IMR-90 (cell line): ENCODE data around the gene CAPN5. TPM values are rescaled to one million over a fixed set of nuclear protein-coding genes. Genes with fewer than 3 reads are reported as not detected.

Experiments
- ATAC-seq: fragments of 200-7000 bp; cut with Tn5 transposase; 2 replicates; pipeline ENCODE4 v1.9.1; 2020; ENCODE audit warnings: low read depth, mild to moderate bottlenecking, moderate library complexity
- BruUV-seq: library from RNA; stranded (reverse); fragments of 400-500 nt; replicated peaks from 2 replicates; lab custom pipeline; 2021; lab: Mats Ljungman, UMichigan
- CTCF ChIA-PET: fragments of 300-600 bp; formaldehyde crosslinking; extraction: SDS; loops from one replicate; lab custom pipeline; 2021; ENCODE audit warnings: antibody characterized with exemption; lab: Yijun Ruan, JAX
- POLR2A ChIA-PET: fragments of 300-600 bp; sonication (Branson Sonifier 250); formaldehyde crosslinking; loops from one replicate; lab custom pipeline; 2022; ENCODE audit warnings: antibody characterized with exemption; ENCODE audit not compliant: unreplicated experiment; lab: Charles Lee
- DNase-seq: peaks from one replicate; pipeline ENCODE4 v3.0.0; 2013
- H2AFZ ChIP-seq: replicated peaks from 2 replicates; pipeline ENCODE3; 2013; ENCODE audit warnings: low read length, mild to moderate bottlenecking; ENCODE audit not compliant: poor library complexity
- H2AK5ac ChIP-seq: 2 replicates; pipeline ENCODE4 v1.6.1; 2013; ENCODE audit warnings: low read depth, low read length, inconsistent platforms
- H2AK9ac ChIP-seq: replicated peaks from 2 replicates; pipeline ENCODE3; 2013; ENCODE audit warnings: mild to moderate bottlenecking, low read depth, low read length, moderate library complexity; ENCODE audit not compliant: poor library complexity
- H2BK120ac ChIP-seq: 2 replicates; pipeline ENCODE4 v1.6.1; 2013; ENCODE audit warnings: low read depth, low read length, inconsistent platforms
- H2BK15ac ChIP-seq: 3 replicates; pipeline ENCODE4 v1.6.1; 2013; ENCODE audit warnings: low read depth, low read length, inconsistent platforms
- H2BK20ac ChIP-seq: 2 replicates; pipeline ENCODE4 v1.6.1; 2013; ENCODE audit warnings: low read depth, mild to moderate bottlenecking, inconsistent platforms, low read length, moderate library complexity
- H2BK5ac ChIP-seq: 2 replicates; pipeline ENCODE4 v1.6.1; 2013; ENCODE audit warnings: mild to moderate bottlenecking, low read depth, low read length, inconsistent platforms; ENCODE audit not compliant: poor library complexity, severe bottlenecking
- H3K14ac ChIP-seq: replicated peaks from 2 replicates; pipeline ENCODE4 v1.6.1; 2013; ENCODE audit warnings: low read depth, low read length, inconsistent platforms
- H3K18ac ChIP-seq: 2 replicates; pipeline ENCODE4 v1.6.1; 2013; ENCODE audit warnings: low read depth, low read length, control low read depth
- H3K23ac ChIP-seq: 2 replicates; pipeline ENCODE4 v1.6.1; 2013; ENCODE audit warnings: low read depth, low read length, inconsistent platforms
- H3K27ac ChIP-seq: 2 replicates; pipeline ENCODE4 v1.5.1; 2013; ENCODE audit warnings: mild to moderate bottlenecking, control low read depth, low read length; ENCODE audit not compliant: insufficient read depth
- H3K27me3 ChIP-seq: 2 replicates; pipeline ENCODE4 v1.6.1; 2013; ENCODE audit warnings: low read length; ENCODE audit not compliant: control insufficient read depth, insufficient read depth
- H3K36me3 ChIP-seq: 2 replicates; pipeline ENCODE4 v1.6.1; 2013; ENCODE audit warnings: low read length, mixed read lengths; ENCODE audit not compliant: control insufficient read depth, insufficient read depth
- H3K4ac ChIP-seq: 2 replicates; pipeline ENCODE4 v1.6.1; 2013; ENCODE audit warnings: low read depth, low read length, inconsistent platforms
- H3K4me1 ChIP-seq: 2 replicates; pipeline ENCODE4 v1.6.1; 2013; ENCODE audit warnings: low read length, mixed read lengths; ENCODE audit not compliant: control insufficient read depth, insufficient read depth
- H3K4me2 ChIP-seq: 2 replicates; pipeline ENCODE4 v1.6.1; 2013; ENCODE audit warnings: low read depth, mild to moderate bottlenecking, control low read depth, low read length, moderate library complexity
- H3K4me3 ChIP-seq: 2 replicates; pipeline ENCODE4 v1.5.1; 2013; ENCODE audit warnings: low read depth, mild to moderate bottlenecking, control low read depth, low read length, moderate library complexity; ENCODE audit not compliant: insufficient read depth
- H3K56ac ChIP-seq: 2 replicates; pipeline ENCODE4 v1.6.1; 2013; ENCODE audit warnings: low read length, inconsistent platforms; ENCODE audit not compliant: insufficient read depth; ENCODE audit errors: extremely low read depth
- H3K79me1 ChIP-seq, 2 experiments: 2 replicates each; pipeline ENCODE4 v1.6.1; 2013; ENCODE audit warnings: low read length in 2 of 2, inconsistent platforms in 1 of 2, low read depth in 1 of 2
- H3K9ac ChIP-seq: 2 replicates; pipeline ENCODE4 v1.6.1; 2013; ENCODE audit warnings: low read depth, low read length, control low read depth
- H3K9me1 ChIP-seq: 2 replicates; pipeline ENCODE4 v1.6.1; 2013; ENCODE audit warnings: low read length, inconsistent platforms; ENCODE audit not compliant: insufficient read depth
- H3K9me3 ChIP-seq: 2 replicates; pipeline ENCODE4 v1.6.1; 2013; ENCODE audit warnings: low read length; ENCODE audit not compliant: control insufficient read depth, insufficient read depth
- H4K20me1 ChIP-seq: 2 replicates; pipeline ENCODE4 v1.6.1; 2013; ENCODE audit warnings: low read length, inconsistent platforms; ENCODE audit not compliant: insufficient read depth
- H4K5ac ChIP-seq: 2 replicates; pipeline ENCODE4 v1.6.1; 2013; ENCODE audit warnings: mild to moderate bottlenecking, low read depth, low read length, control low read depth
- H4K8ac ChIP-seq, 2 experiments: 2 replicates each; pipeline ENCODE4 v1.6.1; 2013; ENCODE audit warnings: low read depth in 2 of 2, low read length in 2 of 2, control low read depth in 1 of 2, inconsistent platforms in 1 of 2
- H4K91ac ChIP-seq: 2 replicates; pipeline ENCODE4 v1.6.1; 2013; ENCODE audit warnings: low read depth, low read length, inconsistent platforms; ENCODE audit not compliant: insufficient read depth
- BHLHE40 ChIP-seq: fragments of 150-350 bp; IDR thresholded peaks from 2 replicates; pipeline ENCODE4 v1.6.1; 2016; ENCODE audit warnings: mild to moderate bottlenecking, low read depth, low read length
- CEBPB ChIP-seq: IDR thresholded peaks from 2 replicates; pipeline ENCODE4 v1.6.1; 2012; ENCODE audit warnings: low read depth, low read length, improper control_type of control experiment
- CHD1 ChIP-seq: IDR thresholded peaks from 2 replicates; pipeline ENCODE4 v1.6.1; 2012; ENCODE audit warnings: low read depth, low read length, improper control_type of control experiment
- CTCF ChIP-seq: conservative IDR thresholded peaks from 2 replicates; pipeline ENCODE4 v1.5.1; 2012; ENCODE audit warnings: mild to moderate bottlenecking, low read depth, low read length, improper control_type of control experiment
- ELK1 ChIP-seq: fragments of 150-350 bp; IDR thresholded peaks from 2 replicates; pipeline ENCODE4 v1.6.1; 2016; ENCODE audit warnings: low read depth, mild to moderate bottlenecking, low read length, moderate library complexity, borderline replicate concordance
- FOS ChIP-seq: fragments of 150-350 bp; IDR thresholded peaks from 2 replicates; pipeline ENCODE4 v1.6.1; 2016; ENCODE audit warnings: low read depth, low read length
- MAFK ChIP-seq: IDR thresholded peaks from 2 replicates; pipeline ENCODE4 v1.6.1; 2012; ENCODE audit warnings: low read depth, low read length, improper control_type of control experiment
- MAZ ChIP-seq: IDR thresholded peaks from 2 replicates; pipeline ENCODE4 v1.6.1; 2012; ENCODE audit warnings: low read depth, mild to moderate bottlenecking, low read length, improper control_type of control experiment, moderate library complexity, borderline replicate concordance
- MXI1 ChIP-seq: IDR thresholded peaks from 2 replicates; pipeline ENCODE4 v1.6.1; 2012; ENCODE audit warnings: low read depth, mild to moderate bottlenecking, low read length, moderate library complexity, borderline replicate concordance
- NFE2L2 ChIP-seq: fragments of 150-350 bp; IDR thresholded peaks from 2 replicates; pipeline ENCODE4 v1.6.1; 2016; ENCODE audit warnings: low read depth, mild to moderate bottlenecking, low read length
- POLR2A ChIP-seq: IDR thresholded peaks from 2 replicates; pipeline ENCODE4 v1.6.1; 2012; ENCODE audit warnings: mild to moderate bottlenecking, low read depth, low read length
- RAD21 ChIP-seq: IDR thresholded peaks from 2 replicates; pipeline ENCODE4 v1.6.1; 2012; ENCODE audit warnings: low read length, improper control_type of control experiment
- RCOR1 ChIP-seq: IDR thresholded peaks from 2 replicates; pipeline ENCODE4 v1.6.1; 2012; ENCODE audit warnings: mild to moderate bottlenecking, low read length, improper control_type of control experiment; ENCODE audit not compliant: insufficient replicate concordance
- RFX5 ChIP-seq: IDR thresholded peaks from 2 replicates; pipeline ENCODE4 v1.8.0; 2012; ENCODE audit warnings: low read depth, mild to moderate bottlenecking, low read length, moderate library complexity
- SMC3 ChIP-seq: fragments of 150-350 bp; IDR thresholded peaks from 2 replicates; pipeline ENCODE4 v1.6.1; 2016; ENCODE audit warnings: low read depth, mild to moderate bottlenecking, antibody characterized with exemption, low read length, moderate library complexity
- USF2 ChIP-seq: fragments of 150-350 bp; IDR thresholded peaks from 2 replicates; pipeline ENCODE4 v1.6.1; 2017; ENCODE audit warnings: mild to moderate bottlenecking, antibody characterized with exemption, low read length, low read depth
- WGBS, 2 experiments: methylation state at CpG; one replicate each; pipeline versions ENCODE4 v1.1.5 to v1.1.7; 2013; ENCODE audit warnings: missing lambda C conversion rate in 2 of 2; ENCODE audit not compliant: insufficient read length in 1 of 2; ENCODE audit errors: extremely low coverage in 2 of 2; 5-methylcytosine and 5-hydroxymethylcytosine counted together
- dilution Hi-C: fragments of 300-500 bp; cut with HindIII; formaldehyde crosslinking; loops from one replicate; pipeline ENCODE4 v1.14.3; 2018; ENCODE audit warnings: low sequenced_read_pairs; ENCODE audit not compliant: unreplicated experiment
- in situ Hi-C: fragments of 300-500 bp; cut with MboI; formaldehyde crosslinking; loops from 3 replicates; pipeline ENCODE4 v1.14.3; 2019; ENCODE audit warnings: low sequenced_read_pairs, inconsistent platforms, mixed read lengths
- intact Hi-C: fragments of 100-400 bp; cut with micrococcal nuclease; formaldehyde crosslinking; loops from 2 replicates; pipeline ENCODE4 v1.10.0; 2022
- polyA plus RNA-seq, 3 experiments: library from polyadenylated mRNA; depleted of rRNA; stranded (reverse); fragments of >200 nt; gene quantifications; 2 replicates each; pipeline ENCODE4 v1.2.3, GENCODE V29; 2012; ENCODE audit warnings: low replicate concordance in 1 of 3
- total RNA-seq: library from RNA; depleted of rRNA; stranded (reverse); fragments of >200 nt; gene quantifications from 2 replicates; pipeline ENCODE4 v1.2.3, GENCODE V29; 2012

CAPN5 gene
- total and polyA plus RNA-seq, 2 of the 4 experiments (the other 2 are of a cell fraction): 8.1 to 24.0 TPM

GRCh38 chr11:77083566-77084245, 16.9 kb downstream of the CAPN5 start:
- Histone ChIP-seq H3K4me3 (no peak overlapping the region), H4K20me1 (no peaks in the 10 kb centered on the region), H3K36me3 (peaks cover 4% of the 10 kb centered on the region; the same call in 1 of the 2 replicates), H3K14ac (no peak overlapping the region), H4K5ac (no peak overlapping the region), H3K9me3 (no peaks in the 10 kb centered on the region), H3K9ac (no peak overlapping the region), H2BK120ac (no peak overlapping the region), H3K56ac (no peak overlapping the region), H4K8ac (no peak overlapping the region; a peak in 1 of 4 replicates), H2BK5ac (no peak overlapping the region), H3K4me2 (no peak overlapping the region), H3K9me1 (peaks cover 5% of the 10 kb centered on the region; the same call in 1 of the 2 replicates), H3K79me1 (peaks cover 7 to 21% of the 10 kb centered on the region in 2 experiments), H3K18ac (no peak overlapping the region), H2AK5ac (no peak overlapping the region), H3K4ac (no peak overlapping the region), H3K4me1 (peaks cover 15% of the 10 kb centered on the region), H3K27ac (no peak overlapping the region), H3K27me3 (no peaks in the 10 kb centered on the region), H2BK15ac (no peak overlapping the region), H2BK20ac (no peak overlapping the region), H2AFZ (no peak overlapping the region), H2AK9ac (no peak overlapping the region), H4K91ac (no peak overlapping the region), H3K23ac (no peak overlapping the region)
- intact Hi-C loops: no loop called here
- no TSS peak for BruUV-seq
- ChIA-PET POLR2A (no interaction called here), CTCF (no interaction called here)
- ATAC-seq (no peak), DNase-seq (no peak)
- dilution Hi-C loops: no loop called here
- in situ Hi-C loops: no loop called here
- WGBS, 2 experiments: 100% methylated on average over 7 of the region's 12 CpGs; no CpG with 5 or more reads in 1 of the 2 experiments
- TF ChIP-seq POLR2A (no peak), RAD21 (no peak), CTCF (no peak), SMC3 (no peak), CHD1 (no peak), MAZ (no peak), RCOR1 (no peak), MXI1 (no peak), RFX5 (no peak), ELK1 (no peak), NFE2L2 (no peak), USF2 (no peak), MAFK (no peak), FOS (no peak), CEBPB (no peak), BHLHE40 (no peak)
